Endothelial cell of umbilical vein (primary cell): Measurements from ENCODE around the gene IFIT5. TPM values are rescaled to one million over a fixed set of nuclear protein-coding genes. Genes with fewer than 3 reads are reported as not detected.

Source experiments
- BruUV-seq: library from RNA; stranded (reverse); fragments of 400-500 nt; replicated peaks from 2 replicates; lab custom pipeline; 2021; lab: Mats Ljungman, UMichigan
- CTCF ChIA-PET: fragments of 300-600, 350-600 bp; sonication (Branson Sonifier 250); formaldehyde crosslinking; loops from one replicate; lab custom pipeline; 2021; ENCODE audit warnings: antibody characterized with exemption, inconsistent platforms; lab: Charles Lee
- POLR2A ChIA-PET: fragments of 300-600, 350-600 bp; sonication (Branson Sonifier 250); formaldehyde crosslinking; loops from one replicate; lab custom pipeline; 2021; ENCODE audit warnings: antibody characterized with exemption, inconsistent platforms; lab: Charles Lee
- DNase-seq: peaks from one replicate; pipeline ENCODE4 v3.0.0-alpha.2; 2011; ENCODE audit warnings: low read depth, low spot score
- FAIRE-seq: peaks from 2 replicates; lab custom pipeline; 2011; peaks lifted over from hg19 to GRCh38; lab: Jason Lieb, UNC
- H2AFZ ChIP-seq: 2 replicates; pipeline ENCODE4 v1.6.0; 2012; ENCODE audit warnings: low read depth, low read length, control low read depth, inconsistent platforms
- H3K27ac ChIP-seq: 2 replicates; pipeline ENCODE4 v1.5.1; 2011; ENCODE audit warnings: low read depth, mild to moderate bottlenecking, control low read depth, low read length, moderate library complexity; ENCODE audit not compliant: insufficient read depth
- H3K27me3 ChIP-seq, 2 experiments: 2 replicates each; pipeline versions ENCODE4 v1.6.0 to v1.6.1; 2011; ENCODE audit warnings: low read length in 2 of 2, mixed read lengths in 1 of 2; ENCODE audit not compliant: control insufficient read depth in 2 of 2, insufficient read depth in 2 of 2
- H3K36me3 ChIP-seq, 2 experiments: 2 replicates in 1 of 2; 3 replicates in 1 of 2; pipeline ENCODE4 v1.5.1; 2011; ENCODE audit warnings: low read length in 2 of 2, mild to moderate bottlenecking in 1 of 2, moderate library complexity in 1 of 2; ENCODE audit not compliant: control insufficient read depth in 2 of 2, insufficient read depth in 2 of 2; ENCODE audit errors: extremely low read depth in 1 of 2
- H3K4me1 ChIP-seq: 3 replicates; pipeline ENCODE4 v1.5.1; 2011; ENCODE audit warnings: mild to moderate bottlenecking, low read length; ENCODE audit not compliant: control insufficient read depth, insufficient read depth; ENCODE audit errors: extremely low read depth
- H3K4me2 ChIP-seq: 2 replicates; pipeline ENCODE4 v1.6.1; 2011; ENCODE audit warnings: low read length, control low read depth, mixed read lengths; ENCODE audit not compliant: insufficient read depth
- H3K4me3 ChIP-seq, 3 experiments: fragments of 200-600 bp in 1 of 3; sonication (generic), shearing (Covaris generic) in 1 of 3; replicated peaks in 1 of 3; 2 replicates each; pipeline ENCODE4 v1.5.1; 2011 to 2016; ENCODE audit warnings: control low read depth in 3 of 3, low read length in 3 of 3, mild to moderate bottlenecking in 2 of 3, inconsistent platforms in 1 of 3, low read depth in 1 of 3, moderate library complexity in 1 of 3; ENCODE audit not compliant: insufficient read depth in 1 of 3
- H3K79me2 ChIP-seq: 2 replicates; pipeline ENCODE4 v1.6.0; 2012; ENCODE audit warnings: low read length, inconsistent platforms; ENCODE audit not compliant: control insufficient read depth, insufficient read depth
- H3K9ac ChIP-seq: replicated peaks from 2 replicates; pipeline ENCODE3; 2011; ENCODE audit warnings: low read length, control low read depth; ENCODE audit not compliant: insufficient read depth; ENCODE audit errors: extremely low read depth
- H3K9me1 ChIP-seq: replicated peaks from 3 replicates; pipeline ENCODE4 v1.6.0; 2011; ENCODE audit warnings: mild to moderate bottlenecking, low read length; ENCODE audit not compliant: control insufficient read depth, insufficient read depth; ENCODE audit errors: extremely low read depth
- H3K9me3 ChIP-seq: replicated peaks from 2 replicates; pipeline ENCODE4 v1.5.1; 2012; ENCODE audit warnings: low read length, inconsistent platforms; ENCODE audit not compliant: control insufficient read depth, insufficient read depth
- H4K20me1 ChIP-seq: replicated peaks from 2 replicates; pipeline ENCODE3; 2011; ENCODE audit warnings: mild to moderate bottlenecking, low read length; ENCODE audit not compliant: control insufficient read depth, insufficient read depth; ENCODE audit errors: extremely low read depth
- EZH2 ChIP-seq: IDR thresholded peaks from 2 replicates; pipeline ENCODE4 v1.6.1; 2012; ENCODE audit warnings: borderline replicate concordance, low read depth, mild to moderate bottlenecking, moderate library complexity, low read length, inconsistent platforms; ENCODE audit not compliant: severe bottlenecking
- FOS ChIP-seq: IDR thresholded peaks from 2 replicates; pipeline ENCODE4 v1.6.1; 2011; ENCODE audit warnings: mild to moderate bottlenecking, low read length, moderate library complexity, borderline replicate concordance; ENCODE audit not compliant: insufficient read depth
- GATA2 ChIP-seq: IDR thresholded peaks from 2 replicates; pipeline ENCODE4 v1.7.0; 2011; ENCODE audit warnings: low read depth, mild to moderate bottlenecking, moderate library complexity, mixed read lengths, low read length; ENCODE audit not compliant: insufficient read length, insufficient read depth
- JUN ChIP-seq: IDR thresholded peaks from 2 replicates; pipeline ENCODE4 v1.6.1; 2011; ENCODE audit warnings: borderline replicate concordance, low read depth; ENCODE audit not compliant: insufficient read length, insufficient read depth
- MAX ChIP-seq: IDR thresholded peaks from 2 replicates; pipeline ENCODE4 v1.6.1; 2011; ENCODE audit not compliant: insufficient read depth, insufficient read length
- MYC ChIP-seq: IDR thresholded peaks from one replicate; pipeline ENCODE4 v1.6.1; 2011; ENCODE audit warnings: mild to moderate bottlenecking, low read depth, low read length
- POLR2A ChIP-seq: IDR thresholded peaks from 2 replicates; pipeline ENCODE4 v1.6.1; 2012; ENCODE audit warnings: low read depth, mild to moderate bottlenecking, control low read depth, low read length
- POLR2AphosphoS5 ChIP-seq: IDR thresholded peaks from 2 replicates; pipeline ENCODE4 v1.6.1; 2012; ENCODE audit warnings: low read depth, mild to moderate bottlenecking, control low read depth, low read length, moderate library complexity; ENCODE audit not compliant: insufficient read depth
- dilution Hi-C: fragments of 300-500 bp; cut with MboI; formaldehyde crosslinking; loops from one replicate; pipeline ENCODE4 v1.15.0; 2019; ENCODE audit warnings: low sequenced_read_pairs; ENCODE audit not compliant: extremely low pct_ligation_motif_present
- intact Hi-C: fragments of 100-400 bp; cut with micrococcal nuclease; formaldehyde crosslinking; loops from one replicate; pipeline ENCODE4 v1.10.0; 2022
- polyA plus RNA-seq, 4 experiments: library from polyadenylated mRNA; depleted of rRNA in 3 of 4; stranded (reverse) in 3 of 4; unstranded in 1 of 4; fragments of >200 nt; gene quantifications; 2 replicates each; pipeline versions ENCODE4 v1.2.1 to v1.2.3, GENCODE V29; 2011 to 2012; ENCODE audit warnings: missing spikeins in 1 of 4
- total RNA-seq: library from RNA; stranded (reverse); gene quantifications from 2 replicates; pipeline ENCODE4 v1.2.3, GENCODE V29; 2021
- TF ChIP-seq, protein P1 (sequence below), 2 donors: IDR thresholded peaks; 1 replicate in 1 of 2; 2 replicates in 1 of 2; pipeline ENCODE4 v1.5.1; 2011; ENCODE audit warnings: low read length in 2 of 2, mild to moderate bottlenecking in 2 of 2, moderate library complexity in 2 of 2, control low read depth in 1 of 2, inconsistent platforms in 1 of 2, low read depth in 1 of 2; ENCODE audit not compliant: insufficient read depth in 1 of 2; ENCODE audit errors: extremely low read depth in 1 of 2

Gene IFIT5
- total and polyA plus RNA-seq, 2 donors (not counting 3 experiments of a cell fraction or from before 2014, with no cell fraction given), result 1.0 to 3.2 TPM

GRCh38 chr10:89377705-89378637 lies 36.4 kb upstream of the IFIT5 start, which contains the start of gene IFIT1B:
TSS of gene IFIT1B (plus strand) at chr10:89378056. CDS start at chr10:89378136, 80 bp downstream.
- POLR2A ChIA-PET, result no interaction called here

More at GRCh38 chr10:89377705-89378637, 36.4 kb upstream of the IFIT5 start, which contains the start of gene IFIT1B:
- CTCF ChIA-PET, result interaction anchor here (2.7 kb wide), 1 partner anchor 9 kb away, joined by 11 read pairs; no protein-coding TSS in a partner anchor
- no peak for FAIRE-seq
- Histone ChIP-seq H3K27me3 (peaks cover 5 to 19% of the 10 kb centered on the region in 2 experiments), H3K9me3 (no peaks in the 10 kb centered on the region), H3K4me1 (peaks cover 11% of the 10 kb centered on the region), H3K9me1 (no peaks in the 10 kb centered on the region), H3K9ac (no peak within 1 kb of the TSS), H2AFZ (no peak within 1 kb of the TSS), H3K27ac (no peak within 1 kb of the TSS), H3K36me3 (no peaks in the 10 kb centered on the region), H3K4me3 (no peak within 1 kb of the TSS), H3K79me2 (no peaks in the 10 kb centered on the region), H4K20me1 (no peaks in the 10 kb centered on the region), H3K4me2 (no peak within 1 kb of the TSS)
- no peak for DNase-seq
- no TSS peak for BruUV-seq
- intact Hi-C loops (no loop called here), dilution Hi-C loops (no loop called here)
- TF ChIP-seq MYC, result no peak
- TF ChIP-seq FOS, result no peak
- TF ChIP-seq GATA2, result no peak
- no peak for TF ChIP-seq EZH2
- TF ChIP-seq, protein P1, sequence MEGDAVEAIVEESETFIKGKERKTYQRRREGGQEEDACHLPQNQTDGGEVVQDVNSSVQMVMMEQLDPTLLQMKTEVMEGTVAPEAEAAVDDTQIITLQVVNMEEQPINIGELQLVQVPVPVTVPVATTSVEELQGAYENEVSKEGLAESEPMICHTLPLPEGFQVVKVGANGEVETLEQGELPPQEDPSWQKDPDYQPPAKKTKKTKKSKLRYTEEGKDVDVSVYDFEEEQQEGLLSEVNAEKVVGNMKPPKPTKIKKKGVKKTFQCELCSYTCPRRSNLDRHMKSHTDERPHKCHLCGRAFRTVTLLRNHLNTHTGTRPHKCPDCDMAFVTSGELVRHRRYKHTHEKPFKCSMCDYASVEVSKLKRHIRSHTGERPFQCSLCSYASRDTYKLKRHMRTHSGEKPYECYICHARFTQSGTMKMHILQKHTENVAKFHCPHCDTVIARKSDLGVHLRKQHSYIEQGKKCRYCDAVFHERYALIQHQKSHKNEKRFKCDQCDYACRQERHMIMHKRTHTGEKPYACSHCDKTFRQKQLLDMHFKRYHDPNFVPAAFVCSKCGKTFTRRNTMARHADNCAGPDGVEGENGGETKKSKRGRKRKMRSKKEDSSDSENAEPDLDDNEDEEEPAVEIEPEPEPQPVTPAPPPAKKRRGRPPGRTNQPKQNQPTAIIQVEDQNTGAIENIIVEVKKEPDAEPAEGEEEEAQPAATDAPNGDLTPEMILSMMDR (IDR thresholded peaks at IDR 0.05; ENCODE audit: extremely low read depth in 1 of 2, insufficient read depth in 1 of 2, low read depth in 1 of 2, low read length in 2 of 2), result no peak
- no peak for TF ChIP-seq MAX
- TF ChIP-seq JUN, result no peak
- TF ChIP-seq POLR2AphosphoS5, result no peak
- TF ChIP-seq POLR2A, result no peak
